Measurements from ENCODE around the gene PPP1R10. TPM values are rescaled to one million over a fixed set of nuclear protein-coding genes. Genes with fewer than 3 reads are reported as not detected.

The PPP1R10 gene
- polyA plus RNA-seq, 1 donor (not counting 4 experiments of a cell fraction or from before 2014, with no cell fraction given), result 36.6 TPM

GRCh38 chr6:30589754-30590358, 27.2 kb downstream of the PPP1R10 start:
- dilution Hi-C loops (cut with MboI; ENCODE audit: extremely low pct_ligation_motif_present, low sequenced_read_pairs), result no loop called here
- DNase-seq (ENCODE audit: low read depth, low spot score), result no peak
- H4K20me1 ChIP-seq (ENCODE audit: control insufficient read depth, extremely low read depth, insufficient read depth, low read length), result peaks cover 16% of the 10 kb centered on the region
- no peaks in the 10 kb centered on the region for H3K9me3 ChIP-seq (ENCODE audit: control insufficient read depth, low read depth, low read length)
- TF ChIP-seq CTCF (optimal IDR thresholded peaks at IDR 0.05 in 1 of 3, IDR thresholded peaks at IDR 0.05 in 1 of 3, conservative IDR thresholded peaks at IDR 0.05 in 1 of 3; ENCODE audit: extremely low read depth in 1 of 3, insufficient read depth in 2 of 3, low read length in 3 of 3) (no peak), EZH2 (IDR thresholded peaks at IDR 0.05; ENCODE audit: low read length) (no peak)
- H3K36me3 ChIP-seq (ENCODE audit: control insufficient read depth in 2 of 2, extremely low read depth in 1 of 2, insufficient read depth in 2 of 2, low read length in 2 of 2), result peaks cover 37 to 65% of the 10 kb centered on the region in 2 experiments
- H3K9ac ChIP-seq (ENCODE audit: control insufficient read depth, extremely low read depth, insufficient read depth, low read length), result no peak overlapping the region
- H3K27ac ChIP-seq (ENCODE audit: control insufficient read depth, insufficient read depth, low read length), result no peak overlapping the region
- no peak overlapping the region for H3K4me3 ChIP-seq (ENCODE audit: control insufficient read depth in 2 of 3, extremely low read depth in 1 of 3, insufficient read depth in 2 of 3, low read depth in 1 of 3, low read length in 3 of 3)
- peaks cover 24% of the 10 kb centered on the region for H3K79me2 ChIP-seq (ENCODE audit: control insufficient read depth, insufficient read depth, low read length)
- no peak overlapping the region for H3K4me2 ChIP-seq (ENCODE audit: control insufficient read depth, extremely low read depth, insufficient read depth, low read depth, low read length)
- H3K27me3 ChIP-seq (ENCODE audit: control insufficient read depth, extremely low read depth, insufficient read depth, low read length), result no peaks in the 10 kb centered on the region
- no peak for FAIRE-seq
- no peaks in the 10 kb centered on the region for H3K9me1 ChIP-seq (ENCODE audit: control insufficient read depth, extremely low read depth, insufficient read depth, low read length)
- H3K4me1 ChIP-seq (ENCODE audit: control insufficient read depth, extremely low read depth, insufficient read depth, low read length), result peaks cover 28% of the 10 kb centered on the region
- no peak overlapping the region for H2AFZ ChIP-seq (ENCODE audit: control insufficient read depth, low read length)

- Histone ChIP-seq H3K9me1 (ENCODE audit: control insufficient read depth, extremely low read depth, insufficient read depth, low read length) (peaks cover 2% of the 10 kb centered on the region), H3K4me2 (ENCODE audit: control insufficient read depth, extremely low read depth, insufficient read depth, low read depth, low read length) (no peak overlapping the region), H3K4me1 (ENCODE audit: control insufficient read depth, extremely low read depth, insufficient read depth, low read length) (no peaks in the 10 kb centered on the region), H3K9ac (ENCODE audit: control insufficient read depth, extremely low read depth, insufficient read depth, low read length) (no peak overlapping the region), H3K79me2 (ENCODE audit: control insufficient read depth, insufficient read depth, low read length) (peaks cover 2% of the 10 kb centered on the region), H4K20me1 (ENCODE audit: control insufficient read depth, extremely low read depth, insufficient read depth, low read length) (no peaks in the 10 kb centered on the region), H3K27ac (ENCODE audit: control insufficient read depth, insufficient read depth, low read length) (no peak overlapping the region), H3K36me3 (ENCODE audit: control insufficient read depth in 2 of 2, extremely low read depth in 1 of 2, insufficient read depth in 2 of 2, low read length in 2 of 2) (peaks cover 52 to 56% of the 10 kb centered on the region in 2 experiments), H3K27me3 (ENCODE audit: control insufficient read depth, extremely low read depth, insufficient read depth, low read length) (no peaks in the 10 kb centered on the region), H3K4me3 (ENCODE audit: control insufficient read depth in 2 of 3, extremely low read depth in 1 of 3, insufficient read depth in 2 of 3, low read depth in 1 of 3, low read length in 3 of 3) (no peak overlapping the region), H3K9me3 (ENCODE audit: control insufficient read depth, low read depth, low read length) (no peaks in the 10 kb centered on the region), H2AFZ (ENCODE audit: control insufficient read depth, low read length) (no peak overlapping the region)
- dilution Hi-C loops (cut with MboI; ENCODE audit: extremely low pct_ligation_motif_present, low sequenced_read_pairs), result no loop called here
- FAIRE-seq (no peak), DNase-seq (ENCODE audit: low read depth, low spot score) (no peak)
- TF ChIP-seq CTCF (optimal IDR thresholded peaks at IDR 0.05 in 1 of 3, IDR thresholded peaks at IDR 0.05 in 1 of 3, conservative IDR thresholded peaks at IDR 0.05 in 1 of 3; ENCODE audit: extremely low read depth in 1 of 3, insufficient read depth in 2 of 3, low read length in 3 of 3) (no peak), EZH2 (IDR thresholded peaks at IDR 0.05; ENCODE audit: low read length) (no peak)
These were observed 33.1 kb downstream of the PPP1R10 start for GRCh38 chr6:30583921-30584320.

Measured in keratinocyte (primary cell).